HEK293 (cell line): ENCODE data around the gene MAP2K6.

Source experiments
- IKZF3 ChIP-seq: fragments of 450-650 bp; IDR thresholded peaks from 2 replicates; pipeline ENCODE4 v1.5.0; 2018; ENCODE audit warnings: missing biosample characterization, mild to moderate bottlenecking, missing genetic modification characterization, moderate library complexity
- KLF17 ChIP-seq: fragments of 450-650 bp; formaldehyde crosslinking; IDR thresholded peaks from 2 replicates; pipeline ENCODE4 v1.5.1; 2016; ENCODE audit warnings: missing biosample characterization, missing genetic modification characterization
- OSR2 ChIP-seq: fragments of 450-650 bp; formaldehyde crosslinking; IDR thresholded peaks from 2 replicates; pipeline ENCODE4 v1.5.1; 2016; ENCODE audit warnings: missing biosample characterization, missing genetic modification characterization
- PRDM10 ChIP-seq: fragments of 450-650 bp; formaldehyde crosslinking; IDR thresholded peaks from 2 replicates; pipeline ENCODE4 v1.5.1; 2016; ENCODE audit warnings: missing biosample characterization, missing genetic modification characterization
- PRDM4 ChIP-seq: fragments of 450-650 bp; formaldehyde crosslinking; IDR thresholded peaks from 2 replicates; pipeline ENCODE4 v1.5.1; 2017; ENCODE audit warnings: missing biosample characterization, missing genetic modification characterization
- PRDM6 ChIP-seq: fragments of 450-650 bp; formaldehyde crosslinking; IDR thresholded peaks from 2 replicates; pipeline ENCODE4 v1.5.1; 2017; ENCODE audit warnings: missing biosample characterization, missing genetic modification characterization
- SP2 ChIP-seq: fragments of 450-650 bp; formaldehyde crosslinking; IDR thresholded peaks from 2 replicates; pipeline ENCODE4 v1.5.1; 2016; ENCODE audit warnings: missing biosample characterization, missing genetic modification characterization
- TCF7L2 ChIP-seq: IDR thresholded peaks from 2 replicates; pipeline ENCODE4 v1.6.1; 2011; ENCODE audit warnings: low read depth, mild to moderate bottlenecking, inconsistent platforms, low read length, moderate library complexity, borderline replicate concordance
- ZBTB21 ChIP-seq: fragments of 450-650 bp; formaldehyde crosslinking; IDR thresholded peaks from 2 replicates; pipeline ENCODE4 v1.5.1; 2017; ENCODE audit warnings: missing biosample characterization, missing genetic modification characterization
- ZBTB44 ChIP-seq: fragments of 450-650 bp; IDR thresholded peaks from 2 replicates; pipeline ENCODE4 v1.5.1; 2018; ENCODE audit warnings: missing biosample characterization, mild to moderate bottlenecking, missing genetic modification characterization
- ZBTB8A ChIP-seq: fragments of 450-650 bp; formaldehyde crosslinking; IDR thresholded peaks from 2 replicates; pipeline ENCODE4 v1.5.1; 2016; ENCODE audit warnings: missing biosample characterization, missing genetic modification characterization
- ZNF184 ChIP-seq: fragments of 450-650 bp; IDR thresholded peaks from 2 replicates; pipeline ENCODE4 v1.5.1; 2018; ENCODE audit warnings: missing biosample characterization, mild to moderate bottlenecking, missing genetic modification characterization
- ZNF362 ChIP-seq: fragments of 450-650 bp; formaldehyde crosslinking; IDR thresholded peaks from 2 replicates; pipeline ENCODE4 v1.5.1; 2016; ENCODE audit warnings: missing biosample characterization, missing genetic modification characterization
- ZNF366 ChIP-seq: fragments of 450-650 bp; formaldehyde crosslinking; conservative IDR thresholded peaks from 2 replicates; pipeline ENCODE4 v1.5.1; 2016; ENCODE audit warnings: missing biosample characterization, missing genetic modification characterization
- ZNF510 ChIP-seq: fragments of 450-650 bp; formaldehyde crosslinking; IDR thresholded peaks from 2 replicates; pipeline ENCODE4 v1.5.1; 2018; ENCODE audit warnings: mild to moderate bottlenecking, missing genetic modification characterization, missing biosample characterization; ENCODE audit not compliant: insufficient replicate concordance
- ZNF549 ChIP-seq: fragments of 450-650 bp; IDR thresholded peaks from 2 replicates; pipeline ENCODE4 v1.5.1; 2018; ENCODE audit warnings: missing biosample characterization, missing genetic modification characterization, mild to moderate bottlenecking, inconsistent platforms, moderate library complexity
- ZNF580 ChIP-seq: fragments of 450-650 bp; formaldehyde crosslinking; IDR thresholded peaks from 2 replicates; pipeline ENCODE4 v1.5.1; 2016; ENCODE audit warnings: missing biosample characterization, missing genetic modification characterization
- ZNF600 ChIP-seq: fragments of 450-650 bp; formaldehyde crosslinking; IDR thresholded peaks from 2 replicates; pipeline ENCODE4 v1.5.1; 2016; ENCODE audit warnings: missing biosample characterization, missing genetic modification characterization
- ZNF629 ChIP-seq: fragments of 450-650 bp; formaldehyde crosslinking; IDR thresholded peaks from 2 replicates; pipeline ENCODE4 v1.5.1; 2017; ENCODE audit warnings: missing biosample characterization, missing genetic modification characterization
- ZNF785 ChIP-seq: fragments of 450-650 bp; formaldehyde crosslinking; IDR thresholded peaks from 2 replicates; pipeline ENCODE4 v1.5.1; 2016; ENCODE audit warnings: missing biosample characterization, missing genetic modification characterization

MAP2K6 gene

GRCh38 chr17:69501591-69502468 lies 87.3 kb downstream of the MAP2K6 start (continued):
- TF ChIP-seq ZNF629 (tag by site-specific recombination) (0 out of 2 replicates have a peak, but pooled peaks have one; percentile 53), ZNF184 (tag by site-specific recombination) (no peak), ZBTB21 (peak; percentile 68), ZNF580 (tag by site-specific recombination) (0 out of 2 replicates have a peak, but pooled peaks have one; percentile 12), PRDM10 (tag by site-specific recombination) (peak; percentile 93), ZNF362 (tag by site-specific recombination) (peak; percentile 93), TCF7L2 (no peak), ZBTB8A (tag by site-specific recombination) (0 out of 2 replicates have a peak, but pooled peaks have one; percentile 31), SP2 (tag by site-specific recombination) (no peak), ZNF510 (no peak), IKZF3 (tag by site-specific recombination) (peak; percentile 74), ZNF549 (no peak), PRDM6 (tag by site-specific recombination) (peak; percentile 43), ZNF366 (tag by site-specific recombination) (0 out of 2 replicates have a peak, but pooled peaks have one; percentile 13), KLF17 (no peak), OSR2 (tag by site-specific recombination) (no peak), ZBTB44 (tag by site-specific recombination) (peak; percentile 54), PRDM4 (no peak), ZNF600 (tag by site-specific recombination) (0 out of 2 replicates have a peak, but pooled peaks have one; percentile 12), ZNF785 (tag by site-specific recombination) (no peak)
